GM12801 (cell line): ENCODE results near the gene RANBP1.

Experiments used
- CTCF ChIP-seq: IDR thresholded peaks from one replicate; pipeline ENCODE4 v1.5.1; 2011; ENCODE audit warnings: control low read depth; ENCODE audit not compliant: insufficient read length; ENCODE audit errors: extremely low read depth

RANBP1 gene

GRCh38 chr22:20173246-20173645 is 57.3 kb downstream of the RANBP1 start:
- TF ChIP-seq CTCF = no peak

- TF ChIP-seq CTCF = no peak
Observed at GRCh38 chr22:20173772-20174171, 57.9 kb downstream of the RANBP1 start.

GRCh38 chr22:20174785-20175596 is 59.1 kb downstream of the RANBP1 start:
- no peak for TF ChIP-seq CTCF

- TF ChIP-seq CTCF = no peak
Observed at GRCh38 chr22:20175597-20175900, 59.6 kb downstream of the RANBP1 start.

GRCh38 chr22:20176421-20177085 is 60.6 kb downstream of the RANBP1 start:
- no peak for TF ChIP-seq CTCF
